Lower leg skin (tissue), 4 donors: ENCODE results near the gene JARID2. TPM values are rescaled to one million over a fixed set of nuclear protein-coding genes. Genes with fewer than 3 reads are reported as not detected.

Source experiments
- DNase-seq, 2 donors: peaks; one replicate each; pipeline ENCODE4 v3.0.0-alpha.2; 2019; ENCODE audit warnings: low spot score in 2 of 2
- H3K4me3 ChIP-seq: fragments of 200-600 bp; sonication (generic); 2 replicates; pipeline ENCODE4 v1.5.1; 2017; ENCODE audit warnings: mild to moderate bottlenecking, low read depth; ENCODE audit not compliant: poor library complexity, severe bottlenecking
- CTCF ChIP-seq, 3 donors: fragments of 450-650 bp; IDR thresholded peaks; one replicate each; pipeline ENCODE4 v1.5.1; 2016; ENCODE audit warnings: antibody characterized with exemption in 3 of 3, mild to moderate bottlenecking in 3 of 3, moderate library complexity in 2 of 3
- POLR2A ChIP-seq, 2 donors: fragments of 450-650 bp; IDR thresholded peaks; one replicate each; pipeline ENCODE4 v1.6.1; 2016 to 2017; ENCODE audit warnings: antibody characterized with exemption in 2 of 2, mild to moderate bottlenecking in 1 of 2, moderate library complexity in 1 of 2
- WGBS, 2 donors: methylation state at CpG; one replicate each; pipeline ENCODE4 v1.1.5; 2018; 5-methylcytosine and 5-hydroxymethylcytosine counted together
- intact Hi-C: fragments of 100-400 bp; cut with DNase I; formaldehyde crosslinking; loops from one replicate; pipeline ENCODE4 v1.15.0; 2023; ENCODE audit warnings: low total_unique reads
- total RNA-seq, 4 donors: library from RNA; depleted of rRNA; stranded (reverse); fragments of >200 nt; gene quantifications; one replicate each; pipeline ENCODE4 v1.1.0, GENCODE V29; 2016

The JARID2 gene
- total RNA-seq, 4 donors from 2014 or later = 17.9 to 24.2 (median 21.6) TPM

GRCh38 chr6:15339081-15339480 is 93.2 kb downstream of the JARID2 start:
- no peak for DNase-seq
- TF ChIP-seq CTCF (IDR thresholded peaks at IDR 0.05) (no peak), POLR2A (IDR thresholded peaks at IDR 0.05) (no peak)
- intact Hi-C loops = no loop called here
- WGBS, 2 donors = 95 to 96% methylated on average over 4 of the region's 4 CpGs
- no peak overlapping the region for H3K4me3 ChIP-seq

GRCh38 chr6:15340105-15340601 is 94.3 kb downstream of the JARID2 start:
- WGBS, 2 donors = 87 to 90% methylated on average over 3 of the region's 3 CpGs
- TF ChIP-seq POLR2A (IDR thresholded peaks at IDR 0.05) (no peak), CTCF (IDR thresholded peaks at IDR 0.05) (no peak)
- no peak overlapping the region for H3K4me3 ChIP-seq
- no peak for DNase-seq
- intact Hi-C loops = no loop called here

- no peak for DNase-seq
- WGBS, 2 donors = 54 to 60% methylated on average over 4 of the region's 4 CpGs
- no peak for TF ChIP-seq POLR2A (IDR thresholded peaks at IDR 0.05)
- TF ChIP-seq CTCF (IDR thresholded peaks at IDR 0.05) = no peak
- intact Hi-C loops = no loop called here
- H3K4me3 ChIP-seq = no peak overlapping the region
Measured at GRCh38 chr6:15340775-15341174, 94.9 kb downstream of the JARID2 start.

- intact Hi-C loops = no loop called here
- no peak for TF ChIP-seq POLR2A (IDR thresholded peaks at IDR 0.05)
- TF ChIP-seq CTCF (IDR thresholded peaks at IDR 0.05) = no peak
- H3K4me3 ChIP-seq = no peak overlapping the region
- WGBS, 2 donors = 77 to 79% methylated on average over 3 of the region's 3 CpGs
- DNase-seq = no peak
Measured at GRCh38 chr6:15341311-15342001, 95.6 kb downstream of the JARID2 start.

GRCh38 chr6:15342114-15342513 is 96.2 kb downstream of the JARID2 start:
- no peak for TF ChIP-seq CTCF (IDR thresholded peaks at IDR 0.05)
- no peak for TF ChIP-seq POLR2A (IDR thresholded peaks at IDR 0.05)
- intact Hi-C loops = no loop called here
- 94% methylated on average over 3 of the region's 3 CpGs for WGBS, 2 donors

More at GRCh38 chr6:15342114-15342513, 96.2 kb downstream of the JARID2 start:
- no peak for DNase-seq
- no peak overlapping the region for H3K4me3 ChIP-seq
